ENCODE measurements around the gene SH3TC1. TPM values are rescaled to one million over a fixed set of nuclear protein-coding genes. Genes with fewer than 3 reads are reported as not detected.

The SH3TC1 gene
- total RNA-seq, 1 experiment from 2014 or later = 2.2 TPM

- Histone ChIP-seq H3K27me3 (ENCODE audit: control insufficient read depth, insufficient read depth, low read length) (no peaks in the 10 kb centered on the region), H3K4me3 (ENCODE audit: insufficient read depth, low read depth, low read length) (no peak overlapping the region), H3K36me3 (replicated peaks; ENCODE audit: control insufficient read depth, insufficient read depth, low read length) (no peaks in the 10 kb centered on the region)
- no peak for DNase-seq
Measured at GRCh38 chr4:8280876-8281440, 81.9 kb downstream of the SH3TC1 start.

- DNase-seq = no peak
- Histone ChIP-seq H3K36me3 (replicated peaks; ENCODE audit: control insufficient read depth, insufficient read depth, low read length) (no peaks in the 10 kb centered on the region), H3K4me3 (ENCODE audit: insufficient read depth, low read depth, low read length) (no peak overlapping the region), H3K27me3 (ENCODE audit: control insufficient read depth, insufficient read depth, low read length) (no peaks in the 10 kb centered on the region)
Measured at GRCh38 chr4:8281519-8282133, 82.5 kb downstream of the SH3TC1 start.

- DNase-seq = no peak
- H3K4me3 ChIP-seq (ENCODE audit: insufficient read depth, low read depth, low read length) = no peak overlapping the region
- no peaks in the 10 kb centered on the region for H3K36me3 ChIP-seq (replicated peaks; ENCODE audit: control insufficient read depth, insufficient read depth, low read length)
- H3K27me3 ChIP-seq (ENCODE audit: control insufficient read depth, insufficient read depth, low read length) = no peaks in the 10 kb centered on the region
Measured at GRCh38 chr4:8282134-8282641, 83.1 kb downstream of the SH3TC1 start.

- Histone ChIP-seq H3K36me3 (replicated peaks; ENCODE audit: control insufficient read depth, insufficient read depth, low read length) (no peaks in the 10 kb centered on the region), H3K27me3 (ENCODE audit: control insufficient read depth, insufficient read depth, low read length) (no peaks in the 10 kb centered on the region), H3K4me3 (ENCODE audit: insufficient read depth, low read depth, low read length) (no peak overlapping the region)
- no peak for DNase-seq
Measured at GRCh38 chr4:8282742-8283141, 83.7 kb downstream of the SH3TC1 start.

- H3K4me3 ChIP-seq (ENCODE audit: insufficient read depth, low read depth, low read length) = no peak overlapping the region
- no peaks in the 10 kb centered on the region for H3K27me3 ChIP-seq (ENCODE audit: control insufficient read depth, insufficient read depth, low read length)
- no peaks in the 10 kb centered on the region for H3K36me3 ChIP-seq (replicated peaks; ENCODE audit: control insufficient read depth, insufficient read depth, low read length)
- no peak for DNase-seq
Measured at GRCh38 chr4:8283161-8283560, 84.1 kb downstream of the SH3TC1 start.

- H3K4me3 ChIP-seq (ENCODE audit: insufficient read depth, low read depth, low read length) = no peak overlapping the region
- no peaks in the 10 kb centered on the region for H3K27me3 ChIP-seq (ENCODE audit: control insufficient read depth, insufficient read depth, low read length)
- no peaks in the 10 kb centered on the region for H3K36me3 ChIP-seq (replicated peaks; ENCODE audit: control insufficient read depth, insufficient read depth, low read length)
- DNase-seq = peak; percentile 80
Measured at GRCh38 chr4:8283631-8284121, 84.6 kb downstream of the SH3TC1 start.

- Histone ChIP-seq H3K27me3 (ENCODE audit: control insufficient read depth, insufficient read depth, low read length) (no peaks in the 10 kb centered on the region), H3K36me3 (replicated peaks; ENCODE audit: control insufficient read depth, insufficient read depth, low read length) (no peaks in the 10 kb centered on the region), H3K4me3 (ENCODE audit: insufficient read depth, low read depth, low read length) (no peak overlapping the region)
- DNase-seq = no peak
Measured at GRCh38 chr4:8284391-8284790, 85.3 kb downstream of the SH3TC1 start.

- no peak for DNase-seq
- H3K27me3 ChIP-seq (ENCODE audit: control insufficient read depth, insufficient read depth, low read length) = no peaks in the 10 kb centered on the region
- H3K36me3 ChIP-seq (replicated peaks; ENCODE audit: control insufficient read depth, insufficient read depth, low read length) = no peaks in the 10 kb centered on the region
- no peak overlapping the region for H3K4me3 ChIP-seq (ENCODE audit: insufficient read depth, low read depth, low read length)
Measured at GRCh38 chr4:8285143-8285975, 86.3 kb downstream of the SH3TC1 start.

GRCh38 chr4:8285976-8286718, 87.1 kb downstream of the SH3TC1 start:
- H3K36me3 ChIP-seq (replicated peaks; ENCODE audit: control insufficient read depth, insufficient read depth, low read length) = no peaks in the 10 kb centered on the region
- DNase-seq = no peak
- H3K4me3 ChIP-seq (ENCODE audit: insufficient read depth, low read depth, low read length) = no peak overlapping the region
- H3K27me3 ChIP-seq (ENCODE audit: control insufficient read depth, insufficient read depth, low read length) = no peaks in the 10 kb centered on the region

- Histone ChIP-seq H3K4me3 (ENCODE audit: insufficient read depth, low read depth, low read length) (no peak overlapping the region), H3K27me3 (ENCODE audit: control insufficient read depth, insufficient read depth, low read length) (no peaks in the 10 kb centered on the region), H3K36me3 (replicated peaks; ENCODE audit: control insufficient read depth, insufficient read depth, low read length) (no peaks in the 10 kb centered on the region)
- no peak for DNase-seq
Measured at GRCh38 chr4:8286719-8287342, 87.7 kb downstream of the SH3TC1 start.

GRCh38 chr4:8287343-8288280, 88.5 kb downstream of the SH3TC1 start:
- H3K27me3 ChIP-seq (ENCODE audit: control insufficient read depth, insufficient read depth, low read length) = no peaks in the 10 kb centered on the region
- DNase-seq = no peak
- no peak overlapping the region for H3K4me3 ChIP-seq (ENCODE audit: insufficient read depth, low read depth, low read length)
- H3K36me3 ChIP-seq (replicated peaks; ENCODE audit: control insufficient read depth, insufficient read depth, low read length) = no peaks in the 10 kb centered on the region

- no peak overlapping the region for H3K4me3 ChIP-seq (ENCODE audit: insufficient read depth, low read depth, low read length)
- DNase-seq = no peak
- H3K36me3 ChIP-seq (replicated peaks; ENCODE audit: control insufficient read depth, insufficient read depth, low read length) = no peaks in the 10 kb centered on the region
- no peaks in the 10 kb centered on the region for H3K27me3 ChIP-seq (ENCODE audit: control insufficient read depth, insufficient read depth, low read length)
Measured at GRCh38 chr4:8289151-8289750, 90.2 kb downstream of the SH3TC1 start.

Measured in H7 (cell line).